GM19324 (cell line): Measurements from ENCODE around the gene MYH15.

ENCODE experiments used
- ATAC-seq: cut with Tn5 transposase; IDR thresholded peaks from one replicate; pipeline ENCODE4 v1.9.1; 2021; ENCODE audit warnings: mild to moderate bottlenecking, moderate library complexity; ENCODE audit not compliant: unreplicated experiment, low FRiP score

MYH15 gene

GRCh38 chr3:108510496-108510895 lies at the start of gene MYH15:
Gene MYH15, minus strand, starts transcription at chr3:108510596. Its CDS starts 66 bp downstream, at chr3:108510530.
- no peak for ATAC-seq

- ATAC-seq: no peak
Measured at GRCh38 chr3:108555966-108556581, 45.7 kb upstream of the MYH15 start.

GRCh38 chr3:108554913-108555571 lies 44.6 kb upstream of the MYH15 start:
- no peak for ATAC-seq

- no peak for ATAC-seq
Measured at GRCh38 chr3:108554229-108554628, 43.8 kb upstream of the MYH15 start.

- ATAC-seq: no peak
Measured at GRCh38 chr3:108552267-108553159, 42.1 kb upstream of the MYH15 start.

- ATAC-seq: no peak
Measured at GRCh38 chr3:108548886-108549285, 38.5 kb upstream of the MYH15 start.

GRCh38 chr3:108548304-108548703 lies 37.9 kb upstream of the MYH15 start:
- no peak for ATAC-seq

GRCh38 chr3:108546692-108547091 lies 36.3 kb upstream of the MYH15 start:
- peak; percentile 80 for ATAC-seq

- ATAC-seq: peak; percentile 47
Measured at GRCh38 chr3:108546247-108546646, 35.9 kb upstream of the MYH15 start.

GRCh38 chr3:108538083-108538482 lies 27.7 kb upstream of the MYH15 start:
- no peak for ATAC-seq

GRCh38 chr3:108528459-108529252 lies 18.3 kb upstream of the MYH15 start:
- peak; percentile 89 for ATAC-seq

GRCh38 chr3:108527817-108528216 lies 17.4 kb upstream of the MYH15 start:
- no peak for ATAC-seq

- ATAC-seq: no peak
Measured at GRCh38 chr3:108527109-108527508, 16.7 kb upstream of the MYH15 start.

GRCh38 chr3:108525971-108526370 lies 15.6 kb upstream of the MYH15 start:
- ATAC-seq: no peak

GRCh38 chr3:108525256-108525655 lies 14.9 kb upstream of the MYH15 start:
- ATAC-seq: no peak

GRCh38 chr3:108524537-108524936 lies 14.1 kb upstream of the MYH15 start:
- ATAC-seq: no peak

GRCh38 chr3:108518895-108519294 lies 8.5 kb upstream of the MYH15 start:
- ATAC-seq: no peak

- no peak for ATAC-seq
Measured at GRCh38 chr3:108516881-108517280, 6.5 kb upstream of the MYH15 start.

GRCh38 chr3:108513961-108514360 lies 3.6 kb upstream of the MYH15 start:
- no peak for ATAC-seq

- ATAC-seq: no peak
Measured at GRCh38 chr3:108512671-108513070, 2.3 kb upstream of the MYH15 start.

GRCh38 chr3:108511490-108511889 lies 1.1 kb upstream of the MYH15 start:
- ATAC-seq: no peak
